ENCODE data around the gene CLMN. TPM values are rescaled to one million over a fixed set of nuclear protein-coding genes. Genes with fewer than 3 reads are reported as not detected.

Gene CLMN
- total and polyA plus RNA-seq, 4 donors: 4.5 to 33.5 (median 11.7) TPM

DNA sequence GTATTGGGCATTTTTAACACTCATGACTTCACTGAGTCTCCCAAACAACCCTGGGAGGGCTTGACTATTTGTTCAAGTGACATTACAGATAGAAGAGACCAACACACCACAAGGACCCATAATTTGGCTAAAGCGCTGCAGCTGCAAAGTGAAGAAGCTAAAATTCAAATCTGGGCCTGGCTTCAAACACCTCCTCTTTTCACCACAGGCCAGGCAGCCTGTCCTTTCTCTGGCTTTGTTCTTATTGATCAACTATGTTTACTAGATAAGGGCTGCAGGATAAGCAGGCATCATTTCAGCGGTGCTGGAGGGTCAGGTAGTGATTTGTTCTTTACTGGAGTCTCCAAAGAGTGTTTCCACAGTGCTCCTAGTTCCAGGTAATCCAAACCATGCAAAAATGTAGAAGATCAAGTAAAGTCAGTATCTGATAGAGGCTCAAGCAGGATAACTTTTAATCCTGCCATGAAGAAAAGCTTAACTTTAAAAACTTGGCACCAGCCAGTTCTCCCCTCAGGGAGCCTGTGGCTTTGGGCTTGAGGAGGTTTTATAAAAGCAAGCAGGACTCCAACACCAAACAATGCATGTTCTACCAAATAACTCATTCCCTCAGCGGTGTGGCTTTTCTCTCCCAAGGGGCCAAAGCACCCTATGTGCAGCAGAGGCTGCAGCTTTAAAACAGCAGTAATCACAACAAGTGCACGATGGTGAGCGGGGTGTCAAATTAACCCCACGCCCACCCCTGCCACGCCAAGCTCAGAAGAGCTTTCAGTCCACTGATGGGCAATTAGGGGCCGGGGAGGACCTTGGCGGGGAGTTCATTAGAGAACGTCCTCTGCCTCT lies 16.8 kb downstream of the CLMN start:
- H3K9me3 ChIP-seq (ENCODE audit: control insufficient read depth in 4 of 4, insufficient read depth in 3 of 4, low read length in 3 of 4): no peaks in the 10 kb centered on the region
- H3K36me3 ChIP-seq (ENCODE audit: control insufficient read depth in 4 of 4, insufficient read depth in 4 of 4, low read length in 4 of 4): no peaks in the 10 kb centered on the region
- H3K27ac ChIP-seq (ENCODE audit: low read depth in 1 of 2, low read length in 1 of 2): no peak overlapping the region
- peaks cover 0 to 28% (median 16%) of the 10 kb centered on the region in 5 donors for H3K4me1 ChIP-seq (ENCODE audit: control insufficient read depth in 5 of 5, insufficient read depth in 5 of 5, low read length in 5 of 5)
- WGBS, 2 donors: 82% methylated on average over 10 of the region's 10 CpGs
- H3K9ac ChIP-seq (ENCODE audit: insufficient read depth in 1 of 2, low read length in 2 of 2): no peak overlapping the region
- no peaks in the 10 kb centered on the region for H3K27me3 ChIP-seq (ENCODE audit: control insufficient read depth in 3 of 3, insufficient read depth in 3 of 3, low read length in 2 of 3)
- TF ChIP-seq, protein P1, sequence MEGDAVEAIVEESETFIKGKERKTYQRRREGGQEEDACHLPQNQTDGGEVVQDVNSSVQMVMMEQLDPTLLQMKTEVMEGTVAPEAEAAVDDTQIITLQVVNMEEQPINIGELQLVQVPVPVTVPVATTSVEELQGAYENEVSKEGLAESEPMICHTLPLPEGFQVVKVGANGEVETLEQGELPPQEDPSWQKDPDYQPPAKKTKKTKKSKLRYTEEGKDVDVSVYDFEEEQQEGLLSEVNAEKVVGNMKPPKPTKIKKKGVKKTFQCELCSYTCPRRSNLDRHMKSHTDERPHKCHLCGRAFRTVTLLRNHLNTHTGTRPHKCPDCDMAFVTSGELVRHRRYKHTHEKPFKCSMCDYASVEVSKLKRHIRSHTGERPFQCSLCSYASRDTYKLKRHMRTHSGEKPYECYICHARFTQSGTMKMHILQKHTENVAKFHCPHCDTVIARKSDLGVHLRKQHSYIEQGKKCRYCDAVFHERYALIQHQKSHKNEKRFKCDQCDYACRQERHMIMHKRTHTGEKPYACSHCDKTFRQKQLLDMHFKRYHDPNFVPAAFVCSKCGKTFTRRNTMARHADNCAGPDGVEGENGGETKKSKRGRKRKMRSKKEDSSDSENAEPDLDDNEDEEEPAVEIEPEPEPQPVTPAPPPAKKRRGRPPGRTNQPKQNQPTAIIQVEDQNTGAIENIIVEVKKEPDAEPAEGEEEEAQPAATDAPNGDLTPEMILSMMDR (IDR thresholded peaks at IDR 0.05; ENCODE audit: control extremely low read depth, extremely low read depth): no peak
- no peak for DNase-seq
- no peak overlapping the region for H3K4me3 ChIP-seq
- no peak for ATAC-seq (ENCODE audit: insufficient read depth, low FRiP score)

DNA sequence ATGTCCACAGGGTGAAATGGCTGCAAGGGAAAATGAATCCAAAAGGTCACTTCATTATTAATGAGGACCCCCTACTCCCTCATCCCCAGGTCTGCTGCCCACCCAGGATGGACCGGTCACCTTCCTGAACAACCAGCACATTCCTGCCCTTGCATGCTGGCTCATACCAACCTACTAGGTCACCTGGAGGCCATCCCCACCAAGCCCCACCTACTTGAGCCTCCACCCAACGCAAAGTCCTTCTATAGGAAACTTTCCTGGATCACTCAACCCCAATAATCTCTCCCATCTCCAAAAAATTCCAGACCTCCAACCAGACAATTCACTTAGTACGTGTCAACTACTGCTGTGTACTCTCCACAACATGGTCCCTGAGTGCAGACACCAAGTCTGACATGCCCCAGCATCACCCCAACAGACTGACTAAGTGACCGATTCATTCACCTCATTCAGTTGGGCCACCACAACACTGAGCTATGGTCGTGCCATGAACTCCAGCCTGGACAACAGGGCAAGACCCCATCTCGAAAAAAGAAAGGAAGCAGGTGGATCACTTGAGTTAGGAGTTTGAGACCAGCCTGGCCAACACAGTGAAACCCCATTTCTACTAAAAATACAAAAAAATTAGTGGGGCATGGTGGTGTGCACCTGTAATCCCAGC lies 18.1 kb downstream of the CLMN start:
- DNase-seq (no peak), ATAC-seq (ENCODE audit: insufficient read depth, low FRiP score) (no peak)
- Histone ChIP-seq H3K4me1 (ENCODE audit: control insufficient read depth in 5 of 5, insufficient read depth in 5 of 5, low read length in 5 of 5) (peaks cover 0 to 16% (median 4%) of the 10 kb centered on the region in 5 donors), H3K9ac (ENCODE audit: insufficient read depth in 1 of 2, low read length in 2 of 2) (no peak overlapping the region), H3K9me3 (ENCODE audit: control insufficient read depth in 4 of 4, insufficient read depth in 3 of 4, low read length in 3 of 4) (no peaks in the 10 kb centered on the region), H3K27ac (ENCODE audit: low read depth in 1 of 2, low read length in 1 of 2) (no peak overlapping the region), H3K4me3 (no peak overlapping the region), H3K27me3 (ENCODE audit: control insufficient read depth in 3 of 3, insufficient read depth in 3 of 3, low read length in 2 of 3) (no peaks in the 10 kb centered on the region), H3K36me3 (ENCODE audit: control insufficient read depth in 4 of 4, insufficient read depth in 4 of 4, low read length in 4 of 4) (no peaks in the 10 kb centered on the region)
- TF ChIP-seq, protein P1 (IDR thresholded peaks at IDR 0.05; ENCODE audit: control extremely low read depth, extremely low read depth): no peak
- 88 to 93% methylated on average over 6 of the region's 6 CpGs for WGBS, 2 donors

DNA sequence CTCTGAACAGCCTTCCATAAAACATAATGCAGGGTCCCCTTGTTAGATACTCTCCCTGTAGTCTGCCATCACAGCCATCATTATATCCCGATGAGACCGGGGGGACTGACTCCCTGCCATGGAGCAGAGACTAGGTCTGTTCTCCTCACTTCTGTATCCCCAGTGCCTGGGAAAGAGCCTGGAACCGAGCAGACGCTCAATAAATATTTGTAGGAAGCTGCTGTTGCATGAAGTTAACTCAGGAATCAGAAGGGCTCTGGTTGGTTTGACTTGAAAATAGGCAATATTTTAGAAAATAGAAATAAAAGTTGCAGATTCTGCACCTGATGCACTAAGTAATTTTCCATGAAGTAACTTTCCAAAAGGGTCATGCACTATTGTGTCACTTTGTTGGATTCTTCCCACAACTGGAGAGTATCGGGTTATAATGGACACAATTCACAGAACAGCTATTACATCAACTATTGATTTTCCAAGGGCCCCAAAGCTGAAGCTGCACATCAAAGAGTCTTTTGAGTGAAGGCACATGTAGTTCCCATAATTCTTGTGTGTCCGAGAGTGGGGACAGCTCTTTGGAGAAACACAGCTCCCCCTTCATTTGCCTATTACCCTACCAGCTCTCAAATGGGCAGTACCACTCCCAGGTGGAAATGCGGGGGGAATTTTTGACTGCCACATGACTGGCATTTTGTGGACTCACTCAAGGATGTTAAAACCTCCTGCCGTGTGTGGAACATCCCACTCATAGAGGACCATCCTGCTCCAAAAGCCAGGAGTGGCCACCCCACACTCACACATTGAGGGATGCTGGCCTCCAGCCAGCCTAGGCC lies 18.8 kb downstream of the CLMN start:
- Histone ChIP-seq H3K27ac (ENCODE audit: low read depth in 1 of 2, low read length in 1 of 2) (no peak overlapping the region), H3K4me3 (no peak overlapping the region), H3K9me3 (ENCODE audit: control insufficient read depth in 4 of 4, insufficient read depth in 3 of 4, low read length in 3 of 4) (peaks cover 0 to 2% (median 0%) of the 10 kb centered on the region in 4 donors), H3K9ac (ENCODE audit: insufficient read depth in 1 of 2, low read length in 2 of 2) (no peak overlapping the region), H3K36me3 (ENCODE audit: control insufficient read depth in 4 of 4, insufficient read depth in 4 of 4, low read length in 4 of 4) (no peaks in the 10 kb centered on the region), H3K4me1 (ENCODE audit: control insufficient read depth in 5 of 5, insufficient read depth in 5 of 5, low read length in 5 of 5) (peaks cover 0 to 9% (median 0%) of the 10 kb centered on the region in 5 donors), H3K27me3 (ENCODE audit: control insufficient read depth in 3 of 3, insufficient read depth in 3 of 3, low read length in 2 of 3) (no peaks in the 10 kb centered on the region)
- WGBS, 2 donors: 87 to 89% methylated on average over 8 of the region's 8 CpGs
- DNase-seq (no peak), ATAC-seq (ENCODE audit: insufficient read depth, low FRiP score) (no peak)
- TF ChIP-seq, protein P1 (IDR thresholded peaks at IDR 0.05; ENCODE audit: control extremely low read depth, extremely low read depth): no peak

Measured in lung (tissue), 12 donors.